ENCODE results near the gene FNIP2.

The FNIP2 gene

DNA sequence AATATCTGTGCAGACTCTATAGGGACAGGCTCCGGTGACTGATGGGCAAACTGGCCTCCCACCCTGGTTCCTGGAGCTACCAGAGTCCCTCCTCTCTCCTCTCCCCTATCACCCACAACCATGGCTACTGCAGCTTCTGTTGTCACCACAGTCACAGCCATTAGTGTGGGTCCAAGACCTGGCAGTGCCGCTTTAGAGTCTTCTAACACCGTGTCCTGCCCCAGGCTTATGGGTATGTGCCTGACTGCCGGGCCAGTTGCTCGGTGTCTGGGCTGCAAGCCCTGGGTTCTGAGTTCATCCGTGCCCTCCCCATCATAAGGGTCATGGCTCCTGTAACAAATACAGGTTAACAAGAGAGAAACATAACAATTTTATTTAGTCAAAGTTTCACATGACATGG, 85.4 kb downstream of the FNIP2 start:
- H3K4me2 ChIP-seq: no peak overlapping the region
- H3K4me3 ChIP-seq (IDR thresholded peaks at IDR 0.05; ENCODE audit: insufficient read depth, low read depth, low read length): no peak overlapping the region
- H4K20me1 ChIP-seq (ENCODE audit: insufficient read depth): no peaks in the 10 kb centered on the region
- H3K4me1 ChIP-seq (ENCODE audit: low read depth, poor library complexity, severe bottlenecking): no peaks in the 10 kb centered on the region
- no peak overlapping the region for H3K27ac ChIP-seq
- H3K79me2 ChIP-seq (ENCODE audit: insufficient read depth, low read depth): no peaks in the 10 kb centered on the region
- TF ChIP-seq, protein P1, sequence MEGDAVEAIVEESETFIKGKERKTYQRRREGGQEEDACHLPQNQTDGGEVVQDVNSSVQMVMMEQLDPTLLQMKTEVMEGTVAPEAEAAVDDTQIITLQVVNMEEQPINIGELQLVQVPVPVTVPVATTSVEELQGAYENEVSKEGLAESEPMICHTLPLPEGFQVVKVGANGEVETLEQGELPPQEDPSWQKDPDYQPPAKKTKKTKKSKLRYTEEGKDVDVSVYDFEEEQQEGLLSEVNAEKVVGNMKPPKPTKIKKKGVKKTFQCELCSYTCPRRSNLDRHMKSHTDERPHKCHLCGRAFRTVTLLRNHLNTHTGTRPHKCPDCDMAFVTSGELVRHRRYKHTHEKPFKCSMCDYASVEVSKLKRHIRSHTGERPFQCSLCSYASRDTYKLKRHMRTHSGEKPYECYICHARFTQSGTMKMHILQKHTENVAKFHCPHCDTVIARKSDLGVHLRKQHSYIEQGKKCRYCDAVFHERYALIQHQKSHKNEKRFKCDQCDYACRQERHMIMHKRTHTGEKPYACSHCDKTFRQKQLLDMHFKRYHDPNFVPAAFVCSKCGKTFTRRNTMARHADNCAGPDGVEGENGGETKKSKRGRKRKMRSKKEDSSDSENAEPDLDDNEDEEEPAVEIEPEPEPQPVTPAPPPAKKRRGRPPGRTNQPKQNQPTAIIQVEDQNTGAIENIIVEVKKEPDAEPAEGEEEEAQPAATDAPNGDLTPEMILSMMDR (conservative IDR thresholded peaks at IDR 0.05; ENCODE audit: low read depth, low read length): no peak
- no peak overlapping the region for H2AFZ ChIP-seq (ENCODE audit: low read depth)
- H3K9ac ChIP-seq: no peak overlapping the region
- no peaks in the 10 kb centered on the region for H3K27me3 ChIP-seq (ENCODE audit: insufficient read depth, low read depth)
- H3K36me3 ChIP-seq (ENCODE audit: insufficient read depth): no peaks in the 10 kb centered on the region

DNA sequence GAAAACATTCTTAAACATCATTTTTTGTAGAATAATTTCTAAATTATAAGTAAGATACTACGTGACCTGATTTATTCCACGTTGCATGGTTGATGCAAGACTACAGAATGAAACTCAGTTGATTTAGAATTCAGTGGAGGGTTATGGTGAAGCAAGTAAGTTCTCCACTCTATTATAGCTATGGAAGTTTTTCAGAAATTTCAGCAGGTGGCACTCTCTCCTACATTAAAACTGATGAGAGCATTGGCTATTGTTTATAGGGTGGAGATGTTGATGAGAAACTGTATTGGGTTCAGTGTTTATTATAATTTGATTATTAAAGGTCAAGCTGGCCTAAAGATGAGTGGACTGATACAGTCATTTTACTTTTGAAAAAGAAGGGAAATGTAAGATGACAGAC, 88.0 kb downstream of the FNIP2 start:
- Histone ChIP-seq H4K20me1 (ENCODE audit: insufficient read depth) (no peaks in the 10 kb centered on the region), H3K27ac (no peak overlapping the region), H2AFZ (ENCODE audit: low read depth) (no peak overlapping the region), H3K9ac (no peak overlapping the region), H3K4me3 (IDR thresholded peaks at IDR 0.05; ENCODE audit: insufficient read depth, low read depth, low read length) (no peak overlapping the region), H3K36me3 (ENCODE audit: insufficient read depth) (no peaks in the 10 kb centered on the region), H3K4me2 (no peak overlapping the region), H3K4me1 (ENCODE audit: low read depth, poor library complexity, severe bottlenecking) (peaks cover 15% of the 10 kb centered on the region), H3K27me3 (ENCODE audit: insufficient read depth, low read depth) (no peaks in the 10 kb centered on the region), H3K79me2 (ENCODE audit: insufficient read depth, low read depth) (no peaks in the 10 kb centered on the region)
- TF ChIP-seq, protein P1 (conservative IDR thresholded peaks at IDR 0.05; ENCODE audit: low read depth, low read length): peak; percentile 78

DNA sequence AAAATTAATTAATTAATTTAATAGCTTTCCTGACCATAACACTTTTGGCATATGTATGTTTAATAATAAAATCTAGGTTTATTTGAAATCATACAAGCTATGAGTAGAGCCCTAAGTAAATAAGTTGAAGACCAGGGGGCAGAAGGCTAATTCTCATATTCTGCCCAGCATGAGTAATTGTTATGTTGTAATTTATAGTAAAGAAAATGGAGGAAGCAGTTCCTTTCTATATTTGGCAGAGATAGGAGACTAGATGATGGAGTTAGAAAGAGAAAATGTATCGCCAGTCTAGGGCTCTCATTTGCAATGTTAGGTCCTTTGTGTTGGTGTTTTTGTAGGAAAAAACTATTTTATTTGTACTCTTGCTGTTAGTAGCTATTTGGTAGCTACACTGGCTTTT, 89.1 kb downstream of the FNIP2 start:
- Histone ChIP-seq H3K4me3 (IDR thresholded peaks at IDR 0.05; ENCODE audit: insufficient read depth, low read depth, low read length) (no peak overlapping the region), H3K4me2 (no peak overlapping the region), H3K79me2 (ENCODE audit: insufficient read depth, low read depth) (no peaks in the 10 kb centered on the region), H3K27me3 (ENCODE audit: insufficient read depth, low read depth) (no peaks in the 10 kb centered on the region), H3K9ac (no peak overlapping the region), H4K20me1 (ENCODE audit: insufficient read depth) (no peaks in the 10 kb centered on the region), H2AFZ (ENCODE audit: low read depth) (no peak overlapping the region), H3K4me1 (ENCODE audit: low read depth, poor library complexity, severe bottlenecking) (peaks cover 16% of the 10 kb centered on the region), H3K36me3 (ENCODE audit: insufficient read depth) (no peaks in the 10 kb centered on the region), H3K27ac (no peak overlapping the region)
- TF ChIP-seq, protein P1 (conservative IDR thresholded peaks at IDR 0.05; ENCODE audit: low read depth, low read length): no peak

DNA sequence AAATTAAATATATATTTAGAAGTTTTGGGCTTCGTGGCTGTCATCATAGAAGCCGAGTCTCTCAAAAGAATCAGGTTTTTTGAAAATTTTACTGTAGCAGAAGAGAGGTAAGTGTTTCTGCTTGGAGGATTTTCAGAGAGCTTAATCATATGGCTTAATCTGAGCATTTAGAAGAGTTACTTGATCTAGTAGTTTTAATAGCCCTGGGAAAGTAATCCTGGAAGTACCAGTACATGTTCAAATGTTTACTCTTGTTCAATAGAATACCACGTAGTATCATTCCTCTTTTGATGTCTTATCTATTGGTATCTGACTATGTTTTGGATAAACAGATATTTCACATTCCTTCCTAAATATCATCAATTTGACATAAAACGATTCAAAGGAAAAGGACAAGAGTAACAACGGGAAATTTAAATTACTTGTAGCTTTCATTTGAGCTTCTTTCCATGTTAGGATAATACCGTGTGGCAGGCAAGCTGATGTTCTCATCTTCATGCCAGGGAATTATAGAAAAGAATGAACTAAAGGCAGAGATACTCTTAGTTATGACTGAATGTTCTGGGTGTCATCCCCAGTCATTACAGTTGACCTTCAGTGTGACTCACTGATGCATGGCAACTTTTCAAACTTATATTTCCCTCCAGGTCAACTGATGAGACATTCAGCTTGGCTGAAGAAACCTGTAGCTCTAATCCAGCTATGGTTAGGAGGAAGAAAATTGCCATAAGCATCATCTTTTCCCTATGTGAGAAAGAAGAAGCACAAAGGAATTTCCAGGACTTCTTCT, 89.8 kb downstream of the FNIP2 start:
- no peaks in the 10 kb centered on the region for H3K79me2 ChIP-seq (ENCODE audit: insufficient read depth, low read depth)

More for the DNA sequence above, 89.8 kb downstream of the FNIP2 start:
- no peak overlapping the region for H3K27ac ChIP-seq
- no peaks in the 10 kb centered on the region for H3K36me3 ChIP-seq (ENCODE audit: insufficient read depth)
- no peak overlapping the region for H2AFZ ChIP-seq (ENCODE audit: low read depth)
- no peak overlapping the region for H3K4me2 ChIP-seq
- H3K4me3 ChIP-seq (IDR thresholded peaks at IDR 0.05; ENCODE audit: insufficient read depth, low read depth, low read length): no peak overlapping the region
- no peaks in the 10 kb centered on the region for H3K27me3 ChIP-seq (ENCODE audit: insufficient read depth, low read depth)
- H3K9ac ChIP-seq: no peak overlapping the region
- TF ChIP-seq, protein P1 (conservative IDR thresholded peaks at IDR 0.05; ENCODE audit: low read depth, low read length): no peak
- peaks cover 16% of the 10 kb centered on the region for H3K4me1 ChIP-seq (ENCODE audit: low read depth, poor library complexity, severe bottlenecking)
- no peaks in the 10 kb centered on the region for H4K20me1 ChIP-seq (ENCODE audit: insufficient read depth)

All from KMS-11 (cell line).